Measurements from ENCODE around the gene FIBCD1. TPM values are rescaled to one million over a fixed set of nuclear protein-coding genes. Genes with fewer than 3 reads are reported as not detected.

Gene FIBCD1
- polyA plus RNA-seq, 1 donor (not counting 4 experiments of a cell fraction or from before 2014, with no cell fraction given) = 0.79 TPM

GRCh38 chr9:130985029-130985428 is 46.0 kb upstream of the FIBCD1 start:
- DNase-seq (ENCODE audit: low read depth, low spot score) (no peak), FAIRE-seq (no peak)
- no peak overlapping the region for H3K4me2 ChIP-seq (ENCODE audit: control insufficient read depth, extremely low read depth, insufficient read depth, low read depth, low read length)
- no peak overlapping the region for H3K4me3 ChIP-seq (ENCODE audit: control insufficient read depth in 2 of 3, extremely low read depth in 1 of 3, insufficient read depth in 2 of 3, low read depth in 1 of 3, low read length in 3 of 3)
- no peak for TF ChIP-seq EZH2 (IDR thresholded peaks at IDR 0.05; ENCODE audit: low read length)
- TF ChIP-seq, protein P1, sequence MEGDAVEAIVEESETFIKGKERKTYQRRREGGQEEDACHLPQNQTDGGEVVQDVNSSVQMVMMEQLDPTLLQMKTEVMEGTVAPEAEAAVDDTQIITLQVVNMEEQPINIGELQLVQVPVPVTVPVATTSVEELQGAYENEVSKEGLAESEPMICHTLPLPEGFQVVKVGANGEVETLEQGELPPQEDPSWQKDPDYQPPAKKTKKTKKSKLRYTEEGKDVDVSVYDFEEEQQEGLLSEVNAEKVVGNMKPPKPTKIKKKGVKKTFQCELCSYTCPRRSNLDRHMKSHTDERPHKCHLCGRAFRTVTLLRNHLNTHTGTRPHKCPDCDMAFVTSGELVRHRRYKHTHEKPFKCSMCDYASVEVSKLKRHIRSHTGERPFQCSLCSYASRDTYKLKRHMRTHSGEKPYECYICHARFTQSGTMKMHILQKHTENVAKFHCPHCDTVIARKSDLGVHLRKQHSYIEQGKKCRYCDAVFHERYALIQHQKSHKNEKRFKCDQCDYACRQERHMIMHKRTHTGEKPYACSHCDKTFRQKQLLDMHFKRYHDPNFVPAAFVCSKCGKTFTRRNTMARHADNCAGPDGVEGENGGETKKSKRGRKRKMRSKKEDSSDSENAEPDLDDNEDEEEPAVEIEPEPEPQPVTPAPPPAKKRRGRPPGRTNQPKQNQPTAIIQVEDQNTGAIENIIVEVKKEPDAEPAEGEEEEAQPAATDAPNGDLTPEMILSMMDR (optimal IDR thresholded peaks at IDR 0.05 in 1 of 3, IDR thresholded peaks at IDR 0.05 in 1 of 3, conservative IDR thresholded peaks at IDR 0.05 in 1 of 3; ENCODE audit: extremely low read depth in 1 of 3, insufficient read depth in 2 of 3, low read length in 3 of 3) = no peak
- H3K27me3 ChIP-seq (ENCODE audit: control insufficient read depth, extremely low read depth, insufficient read depth, low read length) = peaks cover 46% of the 10 kb centered on the region
- dilution Hi-C loops (cut with MboI; ENCODE audit: extremely low pct_ligation_motif_present, low sequenced_read_pairs) = no loop called here
- no peak overlapping the region for H3K27ac ChIP-seq (ENCODE audit: control insufficient read depth, insufficient read depth, low read length)
- no peaks in the 10 kb centered on the region for H3K9me1 ChIP-seq (ENCODE audit: control insufficient read depth, extremely low read depth, insufficient read depth, low read length)
- no peak overlapping the region for H2AFZ ChIP-seq (ENCODE audit: control insufficient read depth, low read length)
- H3K36me3 ChIP-seq (ENCODE audit: control insufficient read depth in 2 of 2, extremely low read depth in 1 of 2, insufficient read depth in 2 of 2, low read length in 2 of 2) = no peaks in the 10 kb centered on the region
- no peaks in the 10 kb centered on the region for H3K9me3 ChIP-seq (ENCODE audit: control insufficient read depth, low read depth, low read length)
- no peak overlapping the region for H3K9ac ChIP-seq (ENCODE audit: control insufficient read depth, extremely low read depth, insufficient read depth, low read length)
- no peaks in the 10 kb centered on the region for H4K20me1 ChIP-seq (ENCODE audit: control insufficient read depth, extremely low read depth, insufficient read depth, low read length)
- no peaks in the 10 kb centered on the region for H3K79me2 ChIP-seq (ENCODE audit: control insufficient read depth, insufficient read depth, low read length)
- H3K4me1 ChIP-seq (ENCODE audit: control insufficient read depth, extremely low read depth, insufficient read depth, low read length) = no peaks in the 10 kb centered on the region

- no peak overlapping the region for H3K27ac ChIP-seq (ENCODE audit: control insufficient read depth, insufficient read depth, low read length)
- H3K9me3 ChIP-seq (ENCODE audit: control insufficient read depth, low read depth, low read length) = no peaks in the 10 kb centered on the region
- H3K4me1 ChIP-seq (ENCODE audit: control insufficient read depth, extremely low read depth, insufficient read depth, low read length) = no peaks in the 10 kb centered on the region
- H3K4me2 ChIP-seq (ENCODE audit: control insufficient read depth, extremely low read depth, insufficient read depth, low read depth, low read length) = no peak overlapping the region
- H3K36me3 ChIP-seq (ENCODE audit: control insufficient read depth in 2 of 2, extremely low read depth in 1 of 2, insufficient read depth in 2 of 2, low read length in 2 of 2) = no peaks in the 10 kb centered on the region
- H3K4me3 ChIP-seq (ENCODE audit: control insufficient read depth in 2 of 3, extremely low read depth in 1 of 3, insufficient read depth in 2 of 3, low read depth in 1 of 3, low read length in 3 of 3) = no peak overlapping the region
- dilution Hi-C loops (cut with MboI; ENCODE audit: extremely low pct_ligation_motif_present, low sequenced_read_pairs) = no loop called here
- no peak for FAIRE-seq
- no peaks in the 10 kb centered on the region for H4K20me1 ChIP-seq (ENCODE audit: control insufficient read depth, extremely low read depth, insufficient read depth, low read length)
- H2AFZ ChIP-seq (ENCODE audit: control insufficient read depth, low read length) = no peak overlapping the region
- TF ChIP-seq, protein P1 (optimal IDR thresholded peaks at IDR 0.05 in 1 of 3, IDR thresholded peaks at IDR 0.05 in 1 of 3, conservative IDR thresholded peaks at IDR 0.05 in 1 of 3; ENCODE audit: extremely low read depth in 1 of 3, insufficient read depth in 2 of 3, low read length in 3 of 3) = no peak
- TF ChIP-seq EZH2 (IDR thresholded peaks at IDR 0.05; ENCODE audit: low read length) = no peak
- no peak overlapping the region for H3K9ac ChIP-seq (ENCODE audit: control insufficient read depth, extremely low read depth, insufficient read depth, low read length)
- DNase-seq (ENCODE audit: low read depth, low spot score) = no peak
- no peaks in the 10 kb centered on the region for H3K79me2 ChIP-seq (ENCODE audit: control insufficient read depth, insufficient read depth, low read length)
- H3K27me3 ChIP-seq (ENCODE audit: control insufficient read depth, extremely low read depth, insufficient read depth, low read length) = peaks cover 41% of the 10 kb centered on the region
- H3K9me1 ChIP-seq (ENCODE audit: control insufficient read depth, extremely low read depth, insufficient read depth, low read length) = no peaks in the 10 kb centered on the region
Observed at GRCh38 chr9:130984521-130984920, 45.5 kb upstream of the FIBCD1 start.

Data from keratinocyte (primary cell).